ENCODE data around the gene LMX1A. TPM values are rescaled to one million over a fixed set of nuclear protein-coding genes. Genes with fewer than 3 reads are reported as not detected.

Gene LMX1A
- total RNA-seq, 4 donors from 2014 or later = 0.29 to 0.33 TPM; not detected in 2

GRCh38 chr1:165342587-165342986 lies 13.9 kb downstream of the LMX1A start:
- no peak for DNase-seq
- intact Hi-C loops (cut with DNase I) = no loop called here
- Histone ChIP-seq H3K9me3 (no peaks in the 10 kb centered on the region), H3K4me3 (replicated peaks in 1 of 3) (no peak overlapping the region), H3K36me3 (no peaks in the 10 kb centered on the region), H3K27ac (no peak overlapping the region), H3K4me1 (no peaks in the 10 kb centered on the region), H3K27me3 (no peaks in the 10 kb centered on the region)
- no peak for TF ChIP-seq POLR2A (IDR thresholded peaks at IDR 0.05)
- TF ChIP-seq CTCF (IDR thresholded peaks at IDR 0.05) = no peak
- WGBS, 2 donors = 65 to 66% methylated on average over 2 of the region's 2 CpGs

DNA sequence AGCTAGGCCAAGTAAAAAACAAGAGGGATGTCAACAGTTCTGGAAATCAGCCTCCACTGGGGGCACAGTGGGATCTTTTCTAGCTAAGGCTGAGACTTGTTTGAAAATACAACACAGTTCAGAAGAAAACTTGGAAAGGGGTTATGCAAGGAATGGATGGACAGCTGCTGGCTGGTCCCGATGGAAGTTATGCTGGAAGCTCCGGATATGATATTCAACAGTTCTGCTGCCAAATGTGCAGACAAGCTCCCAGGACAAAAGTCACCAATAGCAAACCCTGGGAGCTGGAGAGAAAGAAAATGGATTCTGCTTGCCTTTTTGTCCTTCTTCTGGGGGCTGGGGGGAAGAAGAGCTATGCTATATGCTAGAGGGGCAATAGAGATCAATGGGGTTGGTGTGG lies 14.3 kb downstream of the LMX1A start:
- intact Hi-C loops (cut with DNase I) = no loop called here

GRCh38 chr1:165339164-165339563 lies 17.4 kb downstream of the LMX1A start:
- intact Hi-C loops (cut with DNase I) = no loop called here
- DNase-seq = no peak

More for the DNA sequence above, 14.3 kb downstream of the LMX1A start:
- TF ChIP-seq POLR2A (IDR thresholded peaks at IDR 0.05) = no peak
- TF ChIP-seq CTCF (IDR thresholded peaks at IDR 0.05) = no peak
- Histone ChIP-seq H3K9me3 (no peaks in the 10 kb centered on the region), H3K27ac (no peak overlapping the region), H3K36me3 (no peaks in the 10 kb centered on the region), H3K4me1 (no peaks in the 10 kb centered on the region), H3K27me3 (no peaks in the 10 kb centered on the region), H3K4me3 (replicated peaks in 1 of 3) (no peak overlapping the region)
- DNase-seq = no peak
- WGBS, 2 donors = 72 to 74% methylated on average over 2 of the region's 2 CpGs

GRCh38 chr1:165330483-165330882 lies 26.0 kb downstream of the LMX1A start:
- intact Hi-C loops (cut with DNase I) = no loop called here
- TF ChIP-seq CTCF (IDR thresholded peaks at IDR 0.05) = no peak
- TF ChIP-seq POLR2A (IDR thresholded peaks at IDR 0.05) = no peak

More at GRCh38 chr1:165339164-165339563, 17.4 kb downstream of the LMX1A start:
- no peaks in the 10 kb centered on the region for H3K27me3 ChIP-seq
- H3K4me1 ChIP-seq = no peaks in the 10 kb centered on the region
- H3K36me3 ChIP-seq = no peaks in the 10 kb centered on the region
- no peaks in the 10 kb centered on the region for H3K9me3 ChIP-seq
- TF ChIP-seq POLR2A (IDR thresholded peaks at IDR 0.05) (no peak), CTCF (IDR thresholded peaks at IDR 0.05) (no peak)
- 85 to 92% methylated on average over 5 of the region's 5 CpGs for WGBS, 2 donors
- no peak overlapping the region for H3K4me3 ChIP-seq (replicated peaks in 1 of 3)
- no peak overlapping the region for H3K27ac ChIP-seq

GRCh38 chr1:165329104-165329503 lies 27.4 kb downstream of the LMX1A start:
- TF ChIP-seq POLR2A (IDR thresholded peaks at IDR 0.05) = no peak
- TF ChIP-seq CTCF (IDR thresholded peaks at IDR 0.05) = no peak
- Histone ChIP-seq H3K4me3 (replicated peaks in 1 of 3) (no peak overlapping the region), H3K27ac (no peak overlapping the region), H3K36me3 (no peaks in the 10 kb centered on the region), H3K9me3 (no peaks in the 10 kb centered on the region), H3K4me1 (no peaks in the 10 kb centered on the region), H3K27me3 (no peaks in the 10 kb centered on the region)
- WGBS, 2 donors = 68 to 75% methylated on average over 5 of the region's 5 CpGs
- intact Hi-C loops (cut with DNase I) = no loop called here
- no peak for DNase-seq

More at GRCh38 chr1:165330483-165330882, 26.0 kb downstream of the LMX1A start:
- Histone ChIP-seq H3K27ac (no peak overlapping the region), H3K4me3 (replicated peaks in 1 of 3) (no peak overlapping the region), H3K36me3 (no peaks in the 10 kb centered on the region), H3K9me3 (no peaks in the 10 kb centered on the region), H3K4me1 (no peaks in the 10 kb centered on the region), H3K27me3 (no peaks in the 10 kb centered on the region)
- 58 to 71% methylated on average over 3 of the region's 3 CpGs for WGBS, 2 donors
- DNase-seq = no peak
